Uterus (tissue), 2 donors: ENCODE data around the gene DIABLO.
A peak's percentile ranks its signal among the peaks of the same experiment; 100 is the strongest.

Experiments
- CTCF ChIP-seq, 4 experiments: fragments of 200-600 bp in 2 of 4; fragments of 450-650 bp in 2 of 4; sonication (generic) in 2 of 4; IDR thresholded peaks; one replicate each; pipeline ENCODE4 v1.5.1; 2016 to 2019; ENCODE audit warnings: antibody characterized with exemption in 4 of 4, mild to moderate bottlenecking in 2 of 4, moderate library complexity in 1 of 4
- POLR2A ChIP-seq, 2 donors: fragments of 450-650 bp; IDR thresholded peaks; one replicate each; pipeline ENCODE4 v1.6.1; 2016; ENCODE audit warnings: antibody characterized with exemption in 2 of 2, mild to moderate bottlenecking in 1 of 2, moderate library complexity in 1 of 2

GRCh38 chr12:122190842-122191668 is 34.8 kb downstream of the DIABLO start:
- TF ChIP-seq POLR2A (IDR thresholded peaks at IDR 0.05) (no peak), CTCF (IDR thresholded peaks at IDR 0.05) (peak in 2 of 4 experiments; percentile 34 to 37)
